ENCODE results near the gene LBR.

Gene LBR

GRCh38 chr1:225428881-225429455, 1.1 kb upstream of the LBR start:
- Histone ChIP-seq H3K79me1 (ENCODE audit: low read depth, low read length) (peaks cover 3% of the 10 kb centered on the region), H3K9me3 (replicated peaks in 1 of 2; ENCODE audit: control insufficient read depth in 2 of 2, insufficient read depth in 1 of 2, low read depth in 1 of 2, low read length in 2 of 2) (peaks cover 4 to 5% of the 10 kb centered on the region in 2 donors), H3K4ac (ENCODE audit: low read length) (no peak overlapping the region), H3K27ac (replicated peaks; ENCODE audit: low read length) (peak overlapping the region; percentile 97), H3K23ac (ENCODE audit: low read depth, low read length, poor library complexity) (no peak overlapping the region), H3K4me2 (ENCODE audit: insufficient read depth, low read length, poor library complexity, severe bottlenecking) (peak overlapping the region; percentile 63), H2BK120ac (ENCODE audit: low read depth, low read length) (no peak overlapping the region), H3K9ac (ENCODE audit: low read depth, low read length, poor library complexity) (no peak overlapping the region), H2BK15ac (ENCODE audit: low read length) (no peak overlapping the region), H2AK5ac (ENCODE audit: low read depth, low read length) (no peak overlapping the region), H3K4me1 (ENCODE audit: control insufficient read depth in 2 of 2, insufficient read depth in 1 of 2, low read depth in 1 of 2, low read length in 2 of 2) (peaks cover 9 to 15% of the 10 kb centered on the region in 2 donors), H3K27me3 (ENCODE audit: control insufficient read depth in 3 of 3, insufficient read depth in 3 of 3, low read depth in 1 of 3, low read length in 3 of 3) (no peaks in the 10 kb centered on the region), H4K91ac (ENCODE audit: low read depth, low read length, poor library complexity) (no peak overlapping the region), H2BK5ac (ENCODE audit: low read length) (no peak overlapping the region), H2AFZ (ENCODE audit: low read length) (peak overlapping the region; percentile 84), H3K18ac (ENCODE audit: low read length) (no peak overlapping the region), H3K36me3 (replicated peaks in 1 of 2; ENCODE audit: control insufficient read depth in 2 of 2, insufficient read depth in 2 of 2, low read length in 2 of 2) (peaks cover 0 to under 1% of the 10 kb centered on the region in 2 donors), H3K14ac (ENCODE audit: low read length) (no peak overlapping the region), H4K8ac (ENCODE audit: low read depth, low read length) (no peak overlapping the region), H3K4me3 (ENCODE audit: low read length in 2 of 2) (peak overlapping the region; percentile 87 to 99), H2BK12ac (ENCODE audit: low read length) (no peak overlapping the region)
- DNase-seq (ENCODE audit: low spot score) = no peak
- no CpG with 5 or more reads among the region's 7 CpGs for WGBS, 2 donors (ENCODE audit: extremely low coverage in 2 of 2, insufficient read length in 2 of 2, insufficient replicate concordance in 1 of 2)

- Histone ChIP-seq H4K8ac (ENCODE audit: low read depth, low read length) (no peak overlapping the region), H3K14ac (ENCODE audit: low read length) (no peak overlapping the region), H2AFZ (ENCODE audit: low read length) (peak overlapping the region; percentile 84), H3K9me3 (replicated peaks in 1 of 2; ENCODE audit: control insufficient read depth in 2 of 2, insufficient read depth in 1 of 2, low read depth in 1 of 2, low read length in 2 of 2) (peaks cover 4 to 5% of the 10 kb centered on the region in 2 donors), H3K23ac (ENCODE audit: low read depth, low read length, poor library complexity) (peak overlapping the region; percentile 94), H3K4me1 (ENCODE audit: control insufficient read depth in 2 of 2, insufficient read depth in 1 of 2, low read depth in 1 of 2, low read length in 2 of 2) (peaks cover 13 to 15% of the 10 kb centered on the region in 2 donors), H4K91ac (ENCODE audit: low read depth, low read length, poor library complexity) (no peak overlapping the region), H2BK120ac (ENCODE audit: low read depth, low read length) (peak overlapping the region; percentile 89), H3K4me2 (ENCODE audit: insufficient read depth, low read length, poor library complexity, severe bottlenecking) (peak overlapping the region; percentile 63), H3K4me3 (ENCODE audit: low read length in 2 of 2) (peak overlapping the region; percentile 96 to 99), H2BK15ac (ENCODE audit: low read length) (no peak overlapping the region), H3K27ac (replicated peaks; ENCODE audit: low read length) (peak overlapping the region; percentile 97), H3K79me1 (ENCODE audit: low read depth, low read length) (peaks cover 4% of the 10 kb centered on the region), H3K4ac (ENCODE audit: low read length) (peak overlapping the region; percentile 20), H2BK12ac (ENCODE audit: low read length) (no peak overlapping the region), H2AK5ac (ENCODE audit: low read depth, low read length) (no peak overlapping the region), H3K9ac (ENCODE audit: low read depth, low read length, poor library complexity) (peak overlapping the region; percentile 79), H2BK5ac (ENCODE audit: low read length) (peak overlapping the region; percentile 90), H3K27me3 (ENCODE audit: control insufficient read depth in 3 of 3, insufficient read depth in 3 of 3, low read depth in 1 of 3, low read length in 3 of 3) (no peaks in the 10 kb centered on the region), H3K18ac (ENCODE audit: low read length) (peak overlapping the region; percentile 99), H3K36me3 (replicated peaks in 1 of 2; ENCODE audit: control insufficient read depth in 2 of 2, insufficient read depth in 2 of 2, low read length in 2 of 2) (peaks cover 3 to 8% of the 10 kb centered on the region in 2 donors)
- DNase-seq (ENCODE audit: low spot score) = peak; percentile 88
- WGBS, 2 donors (ENCODE audit: extremely low coverage in 2 of 2, insufficient read length in 2 of 2, insufficient replicate concordance in 1 of 2) = no CpG with 5 or more reads among the region's 81 CpGs
Measured at GRCh38 chr1:225428068-225428880, 436 bp upstream of the LBR start.

DNA sequence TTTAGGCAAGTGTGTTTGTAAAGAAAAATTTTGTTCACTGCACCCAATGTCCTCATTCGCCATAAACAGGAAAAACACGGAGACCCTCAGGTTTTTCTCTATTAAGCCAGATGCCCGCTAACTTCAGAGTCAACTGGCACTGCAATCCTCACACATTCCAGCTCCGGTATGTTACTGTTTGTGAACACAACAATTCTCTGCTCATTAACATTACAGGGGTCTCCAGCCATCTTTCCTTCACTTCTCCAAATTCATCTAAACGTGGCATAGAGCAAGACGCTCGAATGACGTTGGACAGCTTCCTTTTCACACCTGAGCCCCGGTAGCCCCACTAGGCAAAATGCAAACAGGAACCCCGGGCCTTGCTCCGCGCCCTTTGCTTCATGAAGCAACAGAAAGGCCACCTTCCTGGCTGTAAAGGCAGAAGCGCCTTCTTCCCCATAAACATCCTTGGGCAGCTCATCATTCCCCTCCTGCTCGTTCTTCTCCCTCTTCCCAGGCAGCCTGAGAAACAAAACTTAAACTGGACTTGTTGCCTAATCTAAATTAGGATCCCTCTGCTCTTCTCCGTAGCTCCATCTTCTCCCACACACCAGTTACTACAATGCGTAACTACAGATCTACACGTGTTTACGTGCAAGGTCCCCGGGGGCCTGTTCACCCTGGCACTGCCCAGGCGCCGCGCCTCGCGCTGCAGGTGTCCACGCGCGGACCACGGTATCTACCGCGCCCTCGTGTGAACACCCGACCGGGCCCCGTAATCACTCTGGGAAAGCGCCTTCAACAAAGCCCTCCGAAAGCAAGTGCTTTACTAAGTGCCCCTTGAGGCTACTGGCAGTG, 1.2 kb downstream of the LBR start:
- no peak for DNase-seq (ENCODE audit: low spot score)

More for the DNA sequence above, 1.2 kb downstream of the LBR start:
- Histone ChIP-seq H3K18ac (ENCODE audit: low read length) (peak overlapping the region; percentile 98), H2BK5ac (ENCODE audit: low read length) (peak overlapping the region; percentile 90), H3K23ac (ENCODE audit: low read depth, low read length, poor library complexity) (peak overlapping the region; percentile 94), H3K79me1 (ENCODE audit: low read depth, low read length) (peaks cover 4% of the 10 kb centered on the region), H4K8ac (ENCODE audit: low read depth, low read length) (no peak overlapping the region), H4K91ac (ENCODE audit: low read depth, low read length, poor library complexity) (no peak overlapping the region), H3K9me3 (replicated peaks in 1 of 2; ENCODE audit: control insufficient read depth in 2 of 2, insufficient read depth in 1 of 2, low read depth in 1 of 2, low read length in 2 of 2) (peaks cover 4 to 5% of the 10 kb centered on the region in 2 donors), H2BK15ac (ENCODE audit: low read length) (peak overlapping the region; percentile 88), H3K14ac (ENCODE audit: low read length) (peak overlapping the region; percentile 1), H3K4me1 (ENCODE audit: control insufficient read depth in 2 of 2, insufficient read depth in 1 of 2, low read depth in 1 of 2, low read length in 2 of 2) (peaks cover 13 to 15% of the 10 kb centered on the region in 2 donors), H3K36me3 (replicated peaks in 1 of 2; ENCODE audit: control insufficient read depth in 2 of 2, insufficient read depth in 2 of 2, low read length in 2 of 2) (peaks cover 3 to 23% of the 10 kb centered on the region in 2 donors), H2AFZ (ENCODE audit: low read length) (peak overlapping the region; percentile 84), H3K27ac (replicated peaks; ENCODE audit: low read length) (no peak overlapping the region), H2AK5ac (ENCODE audit: low read depth, low read length) (no peak overlapping the region), H3K9ac (ENCODE audit: low read depth, low read length, poor library complexity) (peak overlapping the region; percentile 95), H3K4me3 (ENCODE audit: low read length in 2 of 2) (peak overlapping the region; percentile 96 to 99), H3K27me3 (ENCODE audit: control insufficient read depth in 3 of 3, insufficient read depth in 3 of 3, low read depth in 1 of 3, low read length in 3 of 3) (no peaks in the 10 kb centered on the region), H3K4me2 (ENCODE audit: insufficient read depth, low read length, poor library complexity, severe bottlenecking) (peak overlapping the region; percentile 89), H3K4ac (ENCODE audit: low read length) (no peak overlapping the region), H2BK12ac (ENCODE audit: low read length) (no peak overlapping the region), H2BK120ac (ENCODE audit: low read depth, low read length) (no peak overlapping the region)
- no CpG with 5 or more reads among the region's 36 CpGs for WGBS, 2 donors (ENCODE audit: extremely low coverage in 2 of 2, insufficient read length in 2 of 2, insufficient replicate concordance in 1 of 2)
